SK-N-DZ (cell line): Measurements from ENCODE around the gene SLC35F4.
"Not testable (repeated sequence)": the region's sequence is repeated elsewhere in the genome, so short reads cannot be mapped to it uniquely, and the experiment has no call there.

ENCODE experiments used
- DNase-seq: peaks from one replicate; pipeline ENCODE4 v3.0.0-alpha.2; 2015; ENCODE audit warnings: low spot score

SLC35F4 gene

DNA sequence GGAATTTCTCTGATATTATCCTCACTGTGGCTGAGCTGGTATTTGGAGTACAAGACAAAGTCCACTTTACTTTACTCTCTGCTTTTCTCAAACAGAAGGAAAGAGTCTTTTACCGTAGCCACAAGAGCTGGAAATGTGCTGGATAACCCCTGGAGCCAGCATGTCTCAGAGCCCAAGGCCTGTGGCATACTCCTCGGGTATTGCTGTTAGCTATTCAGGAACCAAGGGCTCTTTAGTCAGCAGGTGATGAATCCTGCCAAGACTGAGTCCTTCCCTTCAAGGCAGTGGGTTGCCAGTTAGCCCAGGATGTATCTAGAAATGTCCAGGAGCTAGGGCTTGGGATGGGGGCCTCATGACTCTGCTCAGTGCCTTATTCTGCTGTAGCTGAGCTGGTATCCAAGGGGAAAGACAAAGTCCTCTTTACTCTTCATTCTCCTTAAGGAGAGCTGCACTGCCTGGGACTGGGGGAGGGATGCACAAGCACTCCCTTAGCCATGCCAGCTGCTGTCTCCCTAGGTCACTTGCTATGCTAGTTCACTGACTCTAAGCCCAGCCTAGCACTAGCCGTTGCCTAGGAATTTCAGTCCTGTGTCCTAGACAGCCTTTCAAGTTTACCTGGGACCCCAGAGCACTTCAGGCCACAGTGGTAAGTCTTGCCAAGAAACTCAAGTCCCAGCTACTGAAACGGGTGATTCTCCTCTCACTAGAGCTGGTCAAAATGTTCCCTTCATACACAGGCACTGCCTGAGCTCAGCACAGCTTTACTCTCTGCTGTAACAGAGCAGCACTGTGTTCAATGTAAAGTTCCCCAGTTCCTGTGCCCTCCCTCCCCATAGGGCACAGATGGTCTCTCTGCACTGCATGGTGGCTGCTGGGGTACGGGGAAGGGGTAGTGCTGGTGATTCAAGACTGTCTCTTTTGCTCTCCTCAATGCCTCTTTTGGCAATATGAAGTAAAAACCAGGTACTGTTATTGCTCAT, 136.4 kb downstream of the SLC35F4 start:
- no peak for DNase-seq

DNA sequence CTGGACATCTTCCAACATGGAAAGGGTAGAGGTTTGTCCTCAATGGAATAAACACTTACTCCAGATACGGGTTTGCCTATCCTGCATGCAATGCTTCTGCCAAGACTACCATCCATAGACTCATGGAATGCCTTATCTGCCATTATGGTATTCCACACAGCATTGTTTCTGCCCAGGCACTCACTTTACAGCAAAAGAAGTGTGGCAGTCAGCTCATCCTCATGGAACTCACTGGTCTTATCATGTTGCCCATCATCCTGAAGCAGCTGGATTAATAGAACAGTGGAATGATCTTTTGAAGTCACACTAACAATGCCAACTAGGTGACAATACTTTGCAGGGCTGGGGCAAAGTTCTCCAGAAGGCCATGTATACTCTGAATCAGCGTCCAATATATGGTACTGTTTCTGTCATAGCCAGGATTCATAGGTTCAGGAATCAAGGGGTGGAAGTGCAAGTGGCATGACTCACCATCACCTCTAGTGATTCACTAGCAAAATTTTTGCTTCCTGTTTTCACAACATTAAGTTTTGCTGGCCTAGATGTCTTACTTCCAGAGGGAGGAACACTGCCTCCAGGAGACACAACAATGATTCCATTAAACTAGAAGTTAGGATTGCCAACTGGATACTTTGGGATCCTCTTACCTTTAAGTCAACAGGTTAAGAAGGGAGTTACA, 140.4 kb downstream of the SLC35F4 start:
- no peak for DNase-seq

DNA sequence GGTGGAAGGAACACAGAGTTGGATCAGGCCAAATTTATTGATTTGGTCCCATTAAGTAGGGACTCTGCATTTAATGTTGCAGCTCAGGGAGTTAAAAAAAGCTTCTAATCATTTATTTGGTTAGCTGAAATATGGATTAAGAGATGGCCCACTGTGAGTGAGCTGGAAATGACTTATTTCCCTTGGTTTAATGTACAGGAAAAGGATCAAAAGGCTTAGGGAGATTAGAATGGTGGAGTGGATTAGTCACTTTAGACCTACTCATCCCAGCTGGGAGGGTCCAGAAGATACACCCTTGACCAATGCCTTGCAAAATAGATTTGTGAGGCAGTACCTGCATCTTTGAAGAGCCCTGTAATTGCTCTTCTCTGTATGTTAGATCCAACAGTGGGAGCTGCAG, 143.8 kb downstream of the SLC35F4 start:
- not testable (repeated sequence) for DNase-seq

- DNase-seq: no peak
Measured at GRCh38 chr14:57714487-57714931, 151.4 kb downstream of the SLC35F4 start.

DNA sequence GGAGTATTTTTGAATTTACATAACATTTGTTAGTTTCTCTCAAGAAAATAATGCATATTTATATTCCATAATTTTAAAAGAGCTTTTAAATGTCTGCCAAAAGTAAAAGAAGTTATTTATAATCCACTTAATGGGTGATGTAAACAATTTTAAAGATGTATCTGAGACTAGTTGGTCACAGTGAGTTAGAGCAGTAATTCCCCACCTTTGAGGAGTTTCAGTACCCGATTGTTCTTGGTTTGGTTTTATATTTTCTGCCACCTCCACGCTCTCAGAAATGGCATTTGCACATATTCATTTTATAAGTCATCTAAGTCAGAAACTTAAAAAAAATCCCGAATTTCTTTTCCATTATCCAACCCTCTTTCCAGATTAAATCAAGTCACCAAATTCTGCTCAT, 153.2 kb downstream of the SLC35F4 start:
- no peak for DNase-seq

GRCh38 chr14:57712102-57712501, 153.8 kb downstream of the SLC35F4 start:
- DNase-seq: no peak

DNA sequence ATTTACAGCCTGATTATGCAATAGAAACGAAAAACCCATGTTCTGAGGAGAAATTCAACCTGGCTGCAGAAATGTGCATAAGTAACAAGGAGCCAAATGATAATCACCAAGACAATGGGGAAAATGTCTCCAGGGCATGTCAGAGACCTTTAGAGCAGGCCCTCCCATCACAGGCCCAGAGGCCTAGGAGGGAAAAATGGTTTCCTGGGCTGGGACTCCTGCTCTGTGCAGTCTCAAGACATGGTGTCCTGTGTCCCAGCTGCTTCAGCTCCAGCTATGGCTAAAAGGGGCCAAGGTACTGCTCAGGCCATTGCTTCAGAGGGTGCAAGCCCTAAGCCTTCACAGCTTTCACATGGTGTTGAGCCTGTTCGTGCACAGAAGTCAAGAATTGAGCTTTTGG, 156.0 kb downstream of the SLC35F4 start:
- no peak for DNase-seq

GRCh38 chr14:57709086-57709485, 156.8 kb downstream of the SLC35F4 start:
- DNase-seq: not testable (repeated sequence)

DNA sequence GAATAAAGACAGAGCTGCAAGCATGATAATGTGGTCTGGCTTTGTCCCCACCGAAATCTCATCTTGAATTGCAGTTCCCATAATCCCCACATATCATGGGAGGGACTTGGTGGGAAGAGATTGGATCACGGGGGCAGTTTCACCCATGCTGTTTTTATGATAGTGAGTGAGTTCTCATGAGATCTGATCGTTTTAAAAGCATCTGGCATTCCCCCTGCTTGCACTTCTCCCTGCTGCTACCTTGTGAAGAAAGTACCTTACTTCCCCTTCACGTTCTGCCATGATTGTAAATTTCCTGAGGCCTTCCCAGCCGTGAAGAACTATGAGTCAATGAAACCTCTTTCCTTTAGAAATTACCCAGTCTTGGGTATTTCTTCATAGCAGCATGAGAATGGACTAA, 158.7 kb downstream of the SLC35F4 start:
- DNase-seq: no peak

DNA sequence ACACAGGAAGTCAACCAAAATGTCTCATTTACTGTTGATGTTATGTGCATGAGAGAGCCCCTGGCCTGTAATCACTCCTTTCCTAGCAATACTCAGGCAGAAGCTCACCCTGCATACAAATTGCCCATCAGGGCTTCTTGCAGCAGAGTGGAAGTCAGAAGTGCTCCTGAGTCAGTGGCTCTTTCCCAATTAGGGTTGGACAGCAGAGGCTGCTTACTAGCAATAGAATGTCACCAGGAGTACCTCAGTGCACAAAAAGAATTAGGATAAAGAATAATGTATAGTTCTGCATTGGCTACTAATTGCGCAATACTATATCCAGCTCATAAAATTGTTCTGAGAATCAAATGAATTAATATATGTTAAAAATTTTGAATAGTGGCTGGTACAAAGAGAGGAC, 161.1 kb downstream of the SLC35F4 start:
- DNase-seq: no peak

DNA sequence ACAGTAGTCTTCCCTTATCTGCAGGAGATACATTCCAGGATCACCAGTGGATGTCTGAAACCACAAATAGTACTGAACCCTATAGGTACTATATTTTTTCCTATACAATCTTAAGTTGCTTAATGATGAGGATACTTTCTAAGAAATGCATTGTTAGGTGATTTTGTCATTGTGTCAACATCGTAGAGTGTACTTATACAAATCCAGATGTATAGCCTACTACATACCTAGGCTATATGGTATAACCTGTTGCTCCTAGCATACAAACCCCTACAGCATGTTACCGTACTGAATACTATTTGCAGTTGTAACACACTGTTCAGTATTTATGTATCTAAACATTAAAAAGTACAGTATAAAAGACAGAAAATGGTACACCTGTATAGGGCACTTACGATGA, 165.9 kb downstream of the SLC35F4 start:
- DNase-seq: no peak

DNA sequence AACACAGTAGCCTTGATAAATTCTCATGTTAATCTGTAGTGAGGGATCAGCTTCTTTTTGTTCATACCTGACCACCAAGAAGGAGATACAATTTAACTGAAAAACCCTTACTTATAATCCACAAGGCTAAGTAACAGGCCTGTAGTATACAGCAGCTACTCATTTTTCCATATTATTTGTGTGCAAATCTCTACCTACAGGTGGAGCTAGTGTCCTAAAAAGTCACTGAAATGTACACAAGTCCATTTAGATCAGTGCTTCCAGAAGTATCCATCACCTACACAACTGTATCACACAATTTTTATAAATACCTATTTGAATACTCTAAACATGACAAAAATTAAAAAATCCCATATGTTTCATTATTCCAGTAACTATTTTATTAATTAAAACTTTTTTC, 173.2 kb downstream of the SLC35F4 start:
- DNase-seq: peak; percentile 46

- DNase-seq: no peak
Measured at GRCh38 chr14:57687416-57687815, 178.5 kb downstream of the SLC35F4 start.

DNA sequence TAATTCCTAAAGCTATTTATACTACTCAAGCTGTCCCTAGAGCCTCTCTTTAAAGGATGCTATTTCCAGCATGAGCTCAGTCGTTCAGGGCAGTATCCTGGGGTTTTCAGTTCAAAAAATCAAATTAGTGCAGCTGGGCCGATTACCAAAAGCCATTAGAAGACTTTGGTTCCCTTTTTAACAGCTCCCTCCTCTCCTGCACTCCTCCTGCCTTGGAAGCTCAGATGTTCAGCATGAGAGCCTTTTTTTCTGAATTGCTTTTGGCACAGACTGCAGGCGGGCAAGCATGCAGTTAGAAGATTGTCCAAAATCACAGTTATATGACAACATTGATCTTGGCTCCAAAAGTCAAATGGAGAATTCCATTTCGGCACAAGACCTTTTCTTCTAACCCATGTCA, 179.6 kb downstream of the SLC35F4 start:
- DNase-seq: no peak

GRCh38 chr14:57671021-57671420, 194.9 kb downstream of the SLC35F4 start:
- no peak for DNase-seq

DNA sequence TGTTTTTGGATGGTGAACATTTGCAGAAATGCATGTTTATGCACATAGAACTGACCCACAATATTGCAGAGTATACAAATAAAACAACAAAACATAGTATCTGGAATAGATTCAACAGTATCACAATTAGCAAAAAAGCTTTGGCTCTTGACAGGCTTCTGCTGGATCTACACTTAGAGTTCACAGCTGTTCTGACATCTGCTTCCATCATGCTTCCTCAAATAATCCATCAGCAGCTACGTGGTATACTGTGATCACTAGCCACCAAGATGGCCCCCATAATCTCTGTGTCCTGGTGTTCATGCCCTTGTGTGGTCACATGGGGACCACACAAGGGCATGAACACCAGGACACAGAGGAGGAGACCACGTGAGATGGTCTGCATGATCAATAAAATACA, 205.7 kb downstream of the SLC35F4 start:
- DNase-seq: no peak

- no peak for DNase-seq
Measured at GRCh38 chr14:57659052-57659451, 206.8 kb downstream of the SLC35F4 start.

DNA sequence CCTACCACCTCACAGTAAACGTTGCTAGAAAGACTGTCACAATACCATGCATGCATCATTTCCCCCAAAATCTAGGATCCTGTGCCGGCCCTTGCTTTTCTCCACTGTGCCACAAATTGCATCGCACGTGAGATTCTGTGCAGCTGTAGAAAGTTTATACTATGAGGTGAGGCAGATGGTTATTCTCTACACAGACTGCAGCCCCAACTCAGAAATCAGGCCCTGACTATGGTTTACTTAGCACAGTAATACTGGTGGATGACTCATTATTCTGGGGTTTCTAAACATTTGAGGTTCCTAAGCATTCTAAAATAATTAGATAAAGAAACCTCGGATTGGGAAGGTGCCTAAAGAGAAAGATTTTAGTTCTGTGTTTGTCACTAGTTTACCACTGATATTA, 208.4 kb downstream of the SLC35F4 start:
- no peak for DNase-seq

DNA sequence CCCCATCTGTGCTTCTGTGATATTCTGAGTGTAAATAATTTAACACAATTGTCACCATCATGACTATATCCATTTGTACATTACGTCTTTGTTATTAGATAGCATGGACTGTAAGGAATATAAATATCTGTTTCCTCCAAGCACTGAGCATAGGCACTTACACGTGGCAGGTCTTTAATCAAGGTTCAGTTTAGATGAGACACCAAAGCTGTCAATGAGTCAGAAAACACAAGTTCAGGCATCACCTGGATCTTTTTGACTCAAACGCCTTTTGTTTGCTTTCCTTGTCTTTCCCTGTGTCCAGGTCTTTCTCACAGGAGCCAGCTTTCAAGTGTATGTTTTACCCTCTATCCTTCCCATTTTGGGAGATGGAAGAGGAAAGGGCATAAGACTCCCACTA, 209.0 kb downstream of the SLC35F4 start:
- no peak for DNase-seq

DNA sequence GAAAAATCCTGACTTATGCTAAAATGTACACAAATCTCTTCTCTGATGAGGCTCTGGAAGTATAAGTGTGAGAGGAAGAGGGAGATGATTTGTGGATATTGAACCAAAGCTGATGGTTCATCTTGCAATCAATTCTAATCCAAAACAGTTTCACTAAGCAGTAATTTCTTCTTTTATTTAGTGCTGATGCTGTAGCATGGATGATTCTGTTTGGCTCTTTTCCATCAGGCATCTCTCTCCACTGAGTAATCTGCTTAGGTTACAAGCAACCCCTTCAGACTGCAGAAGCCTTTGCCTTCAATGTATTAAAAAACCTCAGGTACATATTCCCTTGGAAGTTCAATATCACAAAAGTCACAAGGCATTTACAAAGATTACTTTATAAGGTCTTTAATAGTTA, 213.1 kb downstream of the SLC35F4 start:
- no peak for DNase-seq

DNA sequence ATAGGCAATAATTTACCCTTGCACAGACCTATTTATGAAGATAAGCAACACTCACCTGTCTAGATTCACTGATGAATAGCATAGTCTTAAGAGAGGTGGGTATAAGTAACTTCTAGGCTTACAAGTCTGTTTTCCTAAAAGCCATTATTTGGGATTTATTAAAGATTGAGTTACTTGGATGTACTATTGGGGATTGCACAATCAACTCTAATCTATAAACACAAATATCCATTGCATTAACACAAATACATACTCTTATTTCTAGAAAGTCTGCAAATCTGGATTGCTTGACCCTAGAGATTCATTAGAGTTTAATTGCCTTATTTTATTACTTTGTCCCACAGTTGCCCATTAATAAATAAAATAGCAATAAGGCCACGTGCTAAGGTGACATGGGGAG, 224.1 kb downstream of the SLC35F4 start:
- DNase-seq: no peak

DNA sequence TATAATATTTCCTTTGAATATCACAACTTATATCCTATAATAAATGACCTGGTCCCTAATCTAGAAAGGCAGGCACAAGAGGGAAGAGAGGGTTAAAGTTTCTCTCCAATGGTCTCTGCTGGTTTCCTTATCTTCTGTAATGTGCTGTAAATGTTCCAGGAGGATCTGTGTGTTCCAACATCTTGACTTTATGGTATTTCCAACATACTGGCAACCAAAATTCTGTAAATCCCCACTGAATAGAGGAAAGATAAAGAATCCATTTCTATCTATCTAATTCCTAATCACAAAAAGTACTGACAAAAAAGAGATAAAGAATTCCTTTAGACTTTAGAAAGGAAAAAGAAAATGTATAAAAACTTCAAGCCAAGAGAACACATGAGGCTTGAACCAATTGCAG, 225.9 kb downstream of the SLC35F4 start:
- DNase-seq: no peak

DNA sequence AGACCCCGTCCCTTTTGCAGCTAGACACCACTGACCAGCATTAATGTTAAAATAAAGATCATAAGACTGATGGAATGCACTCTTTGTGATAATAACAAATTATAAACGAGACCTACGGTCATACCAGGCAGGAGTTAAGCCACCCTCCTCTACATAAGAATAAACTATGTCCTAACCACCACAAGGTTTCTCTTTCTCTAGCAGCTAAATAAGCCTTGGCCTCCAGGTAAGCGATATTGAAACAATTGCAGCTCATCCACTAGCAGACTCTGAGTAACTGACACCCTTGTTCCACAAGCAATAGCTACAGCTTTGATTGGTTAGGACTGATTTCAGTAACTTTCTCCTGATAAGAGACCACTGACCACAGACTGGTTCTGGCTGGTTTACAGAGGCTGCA, 228.0 kb downstream of the SLC35F4 start:
- DNase-seq: no peak
